H9 (cell line): ENCODE results near the gene METTL27. TPM values are rescaled to one million over a fixed set of nuclear protein-coding genes. Genes with fewer than 3 reads are reported as not detected.

Experiments
- DNase-seq: peaks from one replicate; pipeline ENCODE4 v3.0.0-alpha.2; 2017
- H2AFZ ChIP-seq: one replicate; pipeline ENCODE4 v1.6.1; 2013; ENCODE audit warnings: mild to moderate bottlenecking, low read length, control low read depth, moderate library complexity
- H2AK5ac ChIP-seq: 2 replicates; pipeline ENCODE4 v1.6.1; 2013; ENCODE audit warnings: low read length, control low read depth, mixed read lengths; ENCODE audit not compliant: insufficient read length
- H2BK120ac ChIP-seq: one replicate; pipeline ENCODE4 v1.6.1; 2013; ENCODE audit warnings: low read depth, mild to moderate bottlenecking, low read length, control low read depth, inconsistent platforms; ENCODE audit not compliant: poor library complexity, severe bottlenecking
- H2BK12ac ChIP-seq: 2 replicates; pipeline ENCODE4 v1.6.1; 2013; ENCODE audit warnings: low read length, control low read depth, mixed read lengths, low read depth; ENCODE audit not compliant: insufficient read length
- H2BK15ac ChIP-seq: 2 replicates; pipeline ENCODE4 v1.6.1; 2013; ENCODE audit warnings: low read depth, low read length, control low read depth
- H2BK20ac ChIP-seq: one replicate; pipeline ENCODE4 v1.6.1; 2013; ENCODE audit warnings: low read depth, mild to moderate bottlenecking, low read length, control low read depth, inconsistent platforms; ENCODE audit not compliant: poor library complexity, severe bottlenecking
- H2BK5ac ChIP-seq: 2 replicates; pipeline ENCODE4 v1.6.1; 2013; ENCODE audit warnings: low read length, control low read depth, mixed read lengths; ENCODE audit not compliant: insufficient read length
- H3K14ac ChIP-seq: 2 replicates; pipeline ENCODE4 v1.6.1; 2013; ENCODE audit warnings: low read length, control low read depth; ENCODE audit not compliant: insufficient read depth
- H3K18ac ChIP-seq: 2 replicates; pipeline ENCODE4 v1.6.1; 2013; ENCODE audit warnings: low read depth, mild to moderate bottlenecking, mixed read lengths, low read length, control low read depth; ENCODE audit not compliant: insufficient read length
- H3K23ac ChIP-seq: 2 replicates; pipeline ENCODE4 v1.6.1; 2013; ENCODE audit warnings: low read length, control low read depth, mixed read lengths, low read depth; ENCODE audit not compliant: insufficient read length
- H3K23me2 ChIP-seq: 2 replicates; pipeline ENCODE4 v1.6.1; 2013; ENCODE audit warnings: low read depth, mild to moderate bottlenecking, mixed read lengths, low read length, control low read depth; ENCODE audit not compliant: insufficient read length, poor library complexity, severe bottlenecking
- H3K27ac ChIP-seq: 2 replicates; pipeline ENCODE4 v1.5.1; 2013; ENCODE audit warnings: low read length, control low read depth, mixed read lengths, low read depth; ENCODE audit not compliant: insufficient read length
- H3K27me3 ChIP-seq: 2 replicates; pipeline ENCODE4 v1.6.1; 2013; ENCODE audit warnings: low read length, control low read depth, inconsistent platforms; ENCODE audit not compliant: insufficient read depth
- H3K4ac ChIP-seq: 2 replicates; pipeline ENCODE4 v1.6.1; 2013; ENCODE audit warnings: low read depth, mild to moderate bottlenecking, control low read depth, inconsistent platforms, low read length, moderate library complexity
- H3K4me1 ChIP-seq: 2 replicates; pipeline ENCODE4 v1.6.1; 2013; ENCODE audit warnings: low read length, control low read depth, inconsistent platforms; ENCODE audit not compliant: insufficient read depth
- H3K4me2 ChIP-seq: 2 replicates; pipeline ENCODE4 v1.6.1; 2013; ENCODE audit warnings: low read length, control low read depth, mixed read lengths; ENCODE audit not compliant: insufficient read length, insufficient read depth
- H3K56ac ChIP-seq: 2 replicates; pipeline ENCODE4 v1.6.1; 2013; ENCODE audit warnings: low read depth, mild to moderate bottlenecking, mixed read lengths, low read length, control low read depth; ENCODE audit not compliant: insufficient read length
- H3K79me1 ChIP-seq: 2 replicates; pipeline ENCODE4 v1.6.1; 2013; ENCODE audit warnings: low read depth, mild to moderate bottlenecking, moderate library complexity, low read length, control low read depth, inconsistent platforms; ENCODE audit not compliant: insufficient read depth, poor library complexity, severe bottlenecking
- H3K79me2 ChIP-seq: 2 replicates; pipeline ENCODE4 v1.6.1; 2013; ENCODE audit warnings: low read length, control low read depth, inconsistent platforms; ENCODE audit not compliant: insufficient read depth
- H3K9ac ChIP-seq: 2 replicates; pipeline ENCODE4 v1.6.1; 2013; ENCODE audit warnings: low read length, control low read depth, mixed read lengths; ENCODE audit not compliant: insufficient read length; ENCODE audit errors: extremely low read depth
- H3K9me3 ChIP-seq: one replicate; pipeline ENCODE4 v1.6.1; 2013; ENCODE audit warnings: low read depth, low read length, inconsistent platforms; ENCODE audit not compliant: control insufficient read depth
- H3T11ph ChIP-seq: one replicate; pipeline ENCODE4 v1.6.1; 2013; ENCODE audit warnings: mild to moderate bottlenecking, low read length, control low read depth, inconsistent platforms
- H4K20me1 ChIP-seq: one replicate; pipeline ENCODE4 v1.6.1; 2013; ENCODE audit not compliant: control insufficient read depth, insufficient read length, insufficient read depth
- H4K5ac ChIP-seq: 2 replicates; pipeline ENCODE4 v1.6.1; 2013; ENCODE audit warnings: low read depth, mild to moderate bottlenecking, mixed read lengths, low read length, control low read depth; ENCODE audit not compliant: insufficient read length
- H4K8ac ChIP-seq: replicated peaks from 2 replicates; pipeline ENCODE4 v1.6.1; 2013; ENCODE audit warnings: low read length, control low read depth, mixed read lengths, low read depth; ENCODE audit not compliant: insufficient read length
- H4K91ac ChIP-seq: 2 replicates; pipeline ENCODE4 v1.6.1; 2013; ENCODE audit warnings: low read depth, mild to moderate bottlenecking, moderate library complexity, mixed read lengths, low read length, control low read depth; ENCODE audit not compliant: insufficient read length
- H3K27ac Mint-ChIP-seq, 3 experiments: 2 replicates in 2 of 3; 3 replicates in 1 of 3; pipeline ENCODE4 v1.8.0; 2020 to 2021; ENCODE audit warnings: mixed read lengths in 3 of 3, mild to moderate bottlenecking in 1 of 3, moderate library complexity in 1 of 3
- H3K27me3 Mint-ChIP-seq: 2 replicates; pipeline ENCODE4 v1.8.0; 2021; ENCODE audit warnings: low read depth, mild to moderate bottlenecking, moderate library complexity, mixed read lengths
- H3K36me3 Mint-ChIP-seq, 3 experiments: 2 replicates in 2 of 3; 3 replicates in 1 of 3; pipeline ENCODE4 v1.8.0; 2020 to 2021; ENCODE audit warnings: low read depth in 3 of 3, mixed read lengths in 3 of 3; ENCODE audit not compliant: insufficient read depth in 1 of 3
- H3K4me1 Mint-ChIP-seq, 2 experiments: 2 replicates each; pipeline ENCODE4 v1.8.0; 2020; ENCODE audit warnings: mixed read lengths in 2 of 2
- H3K4me3 Mint-ChIP-seq, 2 experiments: 2 replicates in 1 of 2; 3 replicates in 1 of 2; pipeline ENCODE4 v1.8.0; 2020 to 2021; ENCODE audit warnings: mild to moderate bottlenecking in 2 of 2, mixed read lengths in 2 of 2, moderate library complexity in 1 of 2
- H3K9me3 Mint-ChIP-seq, 2 experiments: 2 replicates in 1 of 2; 3 replicates in 1 of 2; pipeline ENCODE4 v1.8.0; 2020; ENCODE audit warnings: mild to moderate bottlenecking in 2 of 2, mixed read lengths in 2 of 2, moderate library complexity in 1 of 2
- CTCF ChIP-seq: fragments of 200-600 bp; sonication (generic); conservative IDR thresholded peaks from 3 replicates; pipeline ENCODE4 v1.8.0; 2021; ENCODE audit warnings: antibody characterized with exemption, mild to moderate bottlenecking
- WGBS: extraction: QIAGEN DNeasy Blood & Tissue Kit; methylation state at CpG from one replicate; pipeline ENCODE4 v1.1.7; 2013; ENCODE audit warnings: missing lambda C conversion rate, low lambda C conversion rate, mixed read lengths; ENCODE audit not compliant: insufficient read length; ENCODE audit errors: extremely low coverage; 5-methylcytosine and 5-hydroxymethylcytosine counted together
- total RNA-seq: library from RNA; stranded (reverse); gene quantifications from 2 replicates; pipeline ENCODE4 v1.2.1, GENCODE V29; 2021

Gene METTL27
- total RNA-seq, 1 experiment from 2014 or later: 13.5 TPM

DNA sequence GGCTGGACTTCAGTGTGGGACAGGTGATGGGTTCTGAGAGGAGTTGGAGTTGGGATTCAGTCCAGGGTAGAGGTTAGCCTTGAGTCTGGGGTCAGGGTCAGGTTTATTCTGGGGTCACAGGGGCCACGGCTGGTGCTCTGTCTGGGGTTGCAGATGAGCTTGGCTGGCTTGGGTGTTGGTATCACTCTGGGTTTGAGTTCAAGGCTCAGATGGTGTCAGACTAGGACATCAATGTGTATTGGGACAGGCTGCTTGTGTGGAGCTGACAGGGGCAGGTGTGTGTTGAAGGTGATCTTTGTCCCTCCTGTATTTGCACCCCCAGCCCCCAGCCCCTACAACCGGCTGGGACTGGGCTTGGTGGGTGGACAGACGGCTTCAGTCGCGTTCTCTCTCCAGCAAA, 45.4 kb upstream of the METTL27 start:
- no peaks in the 10 kb centered on the region for H3K23me2 ChIP-seq
- H2BK15ac ChIP-seq: no peak overlapping the region
- H3K27ac ChIP-seq: no peak overlapping the region
- H2BK12ac ChIP-seq: no peak overlapping the region
- H3K27ac Mint-ChIP-seq: no peak overlapping the region; a peak in 1 of 7 replicates
- H3K79me1 ChIP-seq: no peaks in the 10 kb centered on the region
- no peak overlapping the region for H4K5ac ChIP-seq
- H3K4me1 ChIP-seq: no peaks in the 10 kb centered on the region
- no peak overlapping the region for H4K8ac ChIP-seq
- H3K23ac ChIP-seq: no peak overlapping the region
- no peak overlapping the region for H2AK5ac ChIP-seq
- H3K56ac ChIP-seq: no peak overlapping the region
- no peak overlapping the region for H2AFZ ChIP-seq
- H3K27me3 ChIP-seq: no peaks in the 10 kb centered on the region; the same call in 1 of the 2 replicates
- H2BK20ac ChIP-seq: no peak overlapping the region
- H2BK120ac ChIP-seq: no peak overlapping the region
- H3K9me3 ChIP-seq: no peaks in the 10 kb centered on the region
- H3K14ac ChIP-seq: no peak overlapping the region
- no peaks in the 10 kb centered on the region for H3K79me2 ChIP-seq
- no peak overlapping the region for H4K91ac ChIP-seq
- H3K4ac ChIP-seq: no peak overlapping the region
- no peak overlapping the region for H2BK5ac ChIP-seq
- no peak overlapping the region for H3T11ph ChIP-seq
- H3K4me1 Mint-ChIP-seq: peaks cover 3 to 22% of the 10 kb centered on the region in 2 experiments; a peak in 3 of 4 replicates
- H3K4me3 Mint-ChIP-seq: no peak overlapping the region; a peak in 1 of 5 replicates
- no peaks in the 10 kb centered on the region for H3K36me3 Mint-ChIP-seq
- no CpG with 5 or more reads among the region's 5 CpGs for WGBS
- TF ChIP-seq CTCF: no peak
- DNase-seq: no peak
- no peak overlapping the region for H3K4me2 ChIP-seq
- H4K20me1 ChIP-seq: no peaks in the 10 kb centered on the region
- H3K9me3 Mint-ChIP-seq: no peaks in the 10 kb centered on the region
- no peak overlapping the region for H3K9ac ChIP-seq
- H3K18ac ChIP-seq: no peak overlapping the region
- H3K27me3 Mint-ChIP-seq: peaks cover 10% of the 10 kb centered on the region
